Stimulated activated CD8-positive, alpha-beta memory T cell treated with anti-CD3 and anti-CD28 coated beads, Interleukin-7, amount 100 ng/mL, for 48 hours (primary cell): ENCODE data around the gene CCDC146.
A peak's percentile ranks its signal among the peaks of the same experiment; 100 is the strongest.
"Not testable (repeated sequence)": the region's sequence is repeated elsewhere in the genome, so short reads cannot be mapped to it uniquely, and the experiment has no call there.

Source experiments
- DNase-seq, 2 donors: peaks; one replicate each; pipeline ENCODE4 v3.0.0-alpha.2; 2020; ENCODE audit warnings: low read depth in 1 of 2; ENCODE audit errors: extremely low read depth in 1 of 2

CCDC146 gene

GRCh38 chr7:77321300-77321699, 198.9 kb downstream of the CCDC146 start:
- no peak for DNase-seq

DNA sequence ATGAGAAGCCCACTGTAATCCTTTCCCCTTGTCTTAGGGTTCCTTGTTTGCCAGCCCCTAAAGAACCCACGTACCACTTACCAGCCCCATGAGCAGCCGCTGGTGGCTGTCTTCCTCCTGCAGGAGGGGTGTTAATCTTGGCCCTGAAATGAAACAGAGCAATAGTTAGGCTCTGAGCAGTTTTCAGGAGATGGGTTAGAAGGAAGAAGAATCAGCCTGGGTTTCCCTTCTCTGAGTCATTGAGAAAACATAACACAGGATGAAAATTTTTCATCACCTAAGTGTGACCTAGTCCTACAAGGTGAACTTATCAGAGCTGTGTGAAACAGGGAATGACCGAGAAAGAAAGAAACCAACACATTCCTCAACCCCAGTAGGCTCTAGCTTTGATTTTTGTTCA, 203.7 kb downstream of the CCDC146 start:
- DNase-seq: no peak

GRCh38 chr7:77327067-77327931, 204.9 kb downstream of the CCDC146 start:
- no peak for DNase-seq

DNA sequence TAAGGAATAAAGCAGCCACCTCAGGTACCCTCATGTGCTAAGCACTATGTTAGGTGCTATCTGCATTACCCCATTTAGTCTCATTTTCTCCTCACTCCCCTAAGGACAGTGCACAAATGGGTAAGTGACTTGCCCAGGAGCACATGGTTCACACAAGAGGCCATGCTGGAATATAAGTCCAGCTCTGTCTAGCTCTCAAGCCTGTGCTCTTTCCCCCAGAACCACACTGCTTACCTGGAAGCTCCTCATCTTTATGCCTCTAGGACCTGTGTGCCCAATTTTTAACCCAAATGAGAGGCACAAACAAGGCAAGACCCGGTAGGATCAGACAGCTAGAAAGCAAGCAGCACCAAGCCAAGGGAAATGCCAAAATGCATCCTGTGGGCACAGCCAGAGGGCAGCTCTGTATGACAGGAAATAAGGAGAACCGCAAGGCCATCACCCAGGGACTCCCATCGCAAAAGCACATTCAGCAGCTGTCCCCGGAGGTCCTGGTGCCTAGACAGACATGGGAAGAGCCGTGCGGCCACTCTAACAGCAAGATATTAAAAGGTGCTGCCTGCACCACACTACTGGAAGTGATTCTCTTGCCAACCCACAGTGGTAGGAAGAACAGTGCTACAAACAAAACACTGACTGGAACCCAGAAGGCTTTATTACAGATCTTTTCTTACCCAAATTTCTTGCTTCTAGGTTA, 205.7 kb downstream of the CCDC146 start:
- peak in 1 of 2 donors; percentile 15 for DNase-seq

GRCh38 chr7:77328669-77329068, 206.3 kb downstream of the CCDC146 start:
- DNase-seq: no peak

- no peak for DNase-seq
Observed at GRCh38 chr7:77329466-77330168, 207.2 kb downstream of the CCDC146 start.

DNA sequence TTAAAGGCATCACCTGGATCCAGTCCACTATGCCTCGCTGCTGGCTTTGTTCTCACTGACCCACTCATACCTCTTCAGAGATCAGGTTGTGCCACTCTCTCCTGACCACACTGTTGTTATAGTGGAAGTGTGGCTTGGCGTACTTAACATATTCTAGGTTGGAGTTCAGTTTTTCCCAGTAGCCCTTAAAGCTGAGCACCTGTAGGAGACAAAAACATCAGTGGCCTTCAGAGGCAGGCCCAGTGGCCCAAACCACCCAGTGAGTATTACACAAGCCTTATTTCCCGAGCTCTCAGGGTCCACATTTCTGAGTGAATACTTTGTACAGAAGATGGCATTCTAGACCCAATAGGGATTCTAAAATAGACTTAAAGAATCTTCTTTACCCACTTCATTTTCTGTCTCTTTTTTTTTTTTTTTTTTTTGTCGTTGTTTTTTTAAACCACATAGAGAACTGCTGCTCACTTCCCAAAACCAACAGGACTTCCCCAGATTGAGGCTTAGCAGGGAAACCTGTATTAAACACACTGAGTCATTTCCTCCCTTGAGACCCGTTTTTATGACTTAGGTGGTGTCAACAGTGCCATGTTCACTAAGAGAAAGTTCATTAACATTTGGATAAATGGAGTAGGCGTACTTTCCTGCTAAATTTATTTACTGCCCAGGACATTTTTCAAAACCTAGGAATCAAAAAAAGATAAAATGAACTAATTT, 207.9 kb downstream of the CCDC146 start:
- peak in 1 of 2 donors; percentile 14 for DNase-seq

DNA sequence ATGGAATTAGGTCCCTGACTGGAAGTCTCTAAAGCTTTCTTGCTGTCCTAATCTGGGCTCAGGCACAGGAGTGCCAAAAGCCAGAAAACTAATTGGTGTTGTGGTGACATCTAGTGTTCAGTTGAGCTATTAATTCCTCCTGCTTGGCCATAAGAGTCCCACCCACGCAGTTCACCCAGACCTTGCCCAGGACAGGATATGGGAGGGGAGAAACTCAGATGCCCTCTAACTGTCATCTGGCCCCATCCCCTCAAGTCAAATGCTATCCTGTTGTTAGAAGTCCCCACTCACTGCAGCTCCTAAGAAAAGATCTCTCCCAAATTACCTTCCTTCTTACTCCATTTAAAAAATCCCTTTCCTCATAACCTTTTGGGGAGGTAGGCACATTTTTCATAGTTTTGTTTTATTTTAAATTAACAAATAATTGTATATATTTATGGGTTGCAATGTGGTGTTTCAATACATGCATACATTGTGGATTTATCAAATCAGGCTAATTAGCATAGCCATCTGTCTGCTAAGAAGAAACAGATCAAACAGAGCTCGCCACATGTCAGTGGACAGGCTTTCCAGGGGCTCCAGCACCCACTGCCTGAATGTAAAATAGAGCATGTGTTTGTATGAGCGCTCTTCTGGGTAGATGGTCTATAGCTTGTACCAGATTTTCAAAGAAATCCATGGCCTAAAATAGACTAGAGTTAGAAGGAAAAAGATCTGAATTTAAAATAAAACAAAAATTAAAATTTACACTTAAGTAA, 209.7 kb downstream of the CCDC146 start:
- DNase-seq: peak; percentile 23 to 40

- DNase-seq: not testable (repeated sequence)
Observed at GRCh38 chr7:77334039-77334438, 211.6 kb downstream of the CCDC146 start.

GRCh38 chr7:77335581-77335980, 213.2 kb downstream of the CCDC146 start:
- no peak for DNase-seq

DNA sequence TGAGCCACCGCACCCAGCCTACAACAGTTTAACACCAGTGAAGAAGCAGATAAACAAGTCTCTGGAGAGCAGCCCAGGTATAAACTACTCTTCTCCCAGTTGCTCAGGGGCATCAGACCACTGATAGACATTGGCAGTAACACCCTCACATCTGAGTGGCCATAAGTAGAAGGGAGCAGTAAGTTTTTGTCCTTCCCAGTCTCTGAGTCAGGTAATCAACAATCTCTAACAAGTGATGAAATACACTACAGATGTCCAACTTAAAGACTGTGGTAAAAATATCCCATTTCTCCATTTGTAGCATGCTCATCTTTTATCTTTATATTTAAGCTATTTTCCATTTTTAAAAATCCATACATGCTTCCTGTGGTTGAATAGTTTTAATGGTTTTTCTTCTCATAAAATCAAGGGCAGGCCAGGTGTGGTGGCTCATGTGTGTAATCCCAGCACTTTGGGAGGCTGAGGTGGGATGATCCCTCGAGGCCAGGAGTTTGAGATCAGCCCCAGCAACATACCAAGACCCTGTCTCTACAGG, 215.1 kb downstream of the CCDC146 start:
- DNase-seq: no peak

DNA sequence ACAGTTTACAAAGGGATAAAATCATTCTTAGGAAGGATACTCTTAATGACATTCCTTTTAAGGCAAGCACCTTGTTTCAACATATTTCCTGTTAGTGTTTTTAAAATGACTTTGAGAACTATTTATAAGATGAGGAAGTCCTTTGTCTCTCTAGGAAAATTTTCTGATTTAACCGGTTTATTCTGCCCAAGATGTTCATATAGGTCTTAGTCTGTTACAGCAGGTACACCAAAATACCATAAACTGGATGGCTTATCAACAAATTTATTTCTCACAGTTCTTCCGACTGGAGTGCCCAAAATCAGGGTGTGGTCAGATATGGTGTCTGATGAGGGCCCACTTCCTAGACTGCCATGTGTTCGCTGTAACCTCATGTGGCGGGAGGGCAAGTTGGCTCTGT, 215.8 kb downstream of the CCDC146 start:
- DNase-seq: no peak

- no peak for DNase-seq
Observed at GRCh38 chr7:77338883-77339629, 216.6 kb downstream of the CCDC146 start.

DNA sequence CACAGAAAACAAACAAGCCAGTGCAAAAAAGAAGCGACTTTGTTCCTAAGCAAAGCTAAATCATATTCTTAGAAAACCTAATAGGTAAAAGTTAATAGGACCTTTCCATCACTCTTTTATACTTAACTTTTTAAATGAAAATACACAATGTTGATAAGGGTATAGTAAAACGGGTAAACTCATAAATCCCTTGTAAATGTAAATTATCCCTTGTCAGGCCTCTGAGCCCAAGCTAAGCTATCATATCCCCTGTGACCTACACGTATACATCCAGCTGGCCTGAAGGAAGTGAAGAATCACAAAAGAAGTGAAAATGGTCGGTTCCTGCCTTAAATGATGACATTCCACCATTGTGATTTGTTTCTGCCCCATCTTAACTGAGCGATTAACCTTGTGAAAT, 217.3 kb downstream of the CCDC146 start:
- no peak for DNase-seq
